GM12873 (cell line): ENCODE results near the gene FNDC3B.

Source experiments
- CTCF ChIP-seq: IDR thresholded peaks from 2 replicates; pipeline ENCODE4 v1.5.1; 2012; ENCODE audit warnings: low read depth, mild to moderate bottlenecking, moderate library complexity, low read length, control low read depth; ENCODE audit not compliant: insufficient read depth; ENCODE audit errors: missing control alignments

FNDC3B gene

GRCh38 chr3:172143739-172144497 lies 104.5 kb downstream of the FNDC3B start:
- no peak for TF ChIP-seq CTCF

GRCh38 chr3:172144601-172145000 lies 105.2 kb downstream of the FNDC3B start:
- no peak for TF ChIP-seq CTCF

GRCh38 chr3:172145031-172145686 lies 105.8 kb downstream of the FNDC3B start:
- TF ChIP-seq CTCF = no peak

GRCh38 chr3:172146349-172146748 lies 107.0 kb downstream of the FNDC3B start:
- TF ChIP-seq CTCF = no peak

GRCh38 chr3:172147113-172147818 lies 107.9 kb downstream of the FNDC3B start:
- no peak for TF ChIP-seq CTCF

GRCh38 chr3:172148241-172148640 lies 108.9 kb downstream of the FNDC3B start:
- no peak for TF ChIP-seq CTCF

GRCh38 chr3:172148702-172149565 lies 109.6 kb downstream of the FNDC3B start:
- TF ChIP-seq CTCF = no peak
